Endothelial cell of umbilical vein (primary cell): ENCODE results near the gene ITGA2. TPM values are rescaled to one million over a fixed set of nuclear protein-coding genes. Genes with fewer than 3 reads are reported as not detected.

Source experiments
- BruUV-seq: library from RNA; stranded (reverse); fragments of 400-500 nt; replicated peaks from 2 replicates; lab custom pipeline; 2021; lab: Mats Ljungman, UMichigan
- CTCF ChIA-PET: fragments of 300-600, 350-600 bp; sonication (Branson Sonifier 250); formaldehyde crosslinking; loops from one replicate; lab custom pipeline; 2021; ENCODE audit warnings: antibody characterized with exemption, inconsistent platforms; lab: Charles Lee
- POLR2A ChIA-PET: fragments of 300-600, 350-600 bp; sonication (Branson Sonifier 250); formaldehyde crosslinking; loops from one replicate; lab custom pipeline; 2021; ENCODE audit warnings: antibody characterized with exemption, inconsistent platforms; lab: Charles Lee
- DNase-seq: peaks from one replicate; pipeline ENCODE4 v3.0.0-alpha.2; 2011; ENCODE audit warnings: low read depth, low spot score
- FAIRE-seq: peaks from 2 replicates; lab custom pipeline; 2011; peaks lifted over from hg19 to GRCh38; lab: Jason Lieb, UNC
- H2AFZ ChIP-seq: 2 replicates; pipeline ENCODE4 v1.6.0; 2012; ENCODE audit warnings: low read depth, low read length, control low read depth, inconsistent platforms
- H3K27ac ChIP-seq: 2 replicates; pipeline ENCODE4 v1.5.1; 2011; ENCODE audit warnings: low read depth, mild to moderate bottlenecking, control low read depth, low read length, moderate library complexity; ENCODE audit not compliant: insufficient read depth
- H3K27me3 ChIP-seq, 2 experiments: 2 replicates each; pipeline versions ENCODE4 v1.6.0 to v1.6.1; 2011; ENCODE audit warnings: low read length in 2 of 2, mixed read lengths in 1 of 2; ENCODE audit not compliant: control insufficient read depth in 2 of 2, insufficient read depth in 2 of 2
- H3K36me3 ChIP-seq, 2 experiments: 2 replicates in 1 of 2; 3 replicates in 1 of 2; pipeline ENCODE4 v1.5.1; 2011; ENCODE audit warnings: low read length in 2 of 2, mild to moderate bottlenecking in 1 of 2, moderate library complexity in 1 of 2; ENCODE audit not compliant: control insufficient read depth in 2 of 2, insufficient read depth in 2 of 2; ENCODE audit errors: extremely low read depth in 1 of 2
- H3K4me1 ChIP-seq: 3 replicates; pipeline ENCODE4 v1.5.1; 2011; ENCODE audit warnings: mild to moderate bottlenecking, low read length; ENCODE audit not compliant: control insufficient read depth, insufficient read depth; ENCODE audit errors: extremely low read depth
- H3K4me2 ChIP-seq: 2 replicates; pipeline ENCODE4 v1.6.1; 2011; ENCODE audit warnings: low read length, control low read depth, mixed read lengths; ENCODE audit not compliant: insufficient read depth
- H3K4me3 ChIP-seq, 3 experiments: fragments of 200-600 bp in 1 of 3; sonication (generic), shearing (Covaris generic) in 1 of 3; replicated peaks in 1 of 3; 2 replicates each; pipeline ENCODE4 v1.5.1; 2011 to 2016; ENCODE audit warnings: control low read depth in 3 of 3, low read length in 3 of 3, mild to moderate bottlenecking in 2 of 3, inconsistent platforms in 1 of 3, low read depth in 1 of 3, moderate library complexity in 1 of 3; ENCODE audit not compliant: insufficient read depth in 1 of 3
- H3K79me2 ChIP-seq: 2 replicates; pipeline ENCODE4 v1.6.0; 2012; ENCODE audit warnings: low read length, inconsistent platforms; ENCODE audit not compliant: control insufficient read depth, insufficient read depth
- H3K9ac ChIP-seq: replicated peaks from 2 replicates; pipeline ENCODE3; 2011; ENCODE audit warnings: low read length, control low read depth; ENCODE audit not compliant: insufficient read depth; ENCODE audit errors: extremely low read depth
- H3K9me1 ChIP-seq: replicated peaks from 3 replicates; pipeline ENCODE4 v1.6.0; 2011; ENCODE audit warnings: mild to moderate bottlenecking, low read length; ENCODE audit not compliant: control insufficient read depth, insufficient read depth; ENCODE audit errors: extremely low read depth
- H3K9me3 ChIP-seq: replicated peaks from 2 replicates; pipeline ENCODE4 v1.5.1; 2012; ENCODE audit warnings: low read length, inconsistent platforms; ENCODE audit not compliant: control insufficient read depth, insufficient read depth
- H4K20me1 ChIP-seq: replicated peaks from 2 replicates; pipeline ENCODE3; 2011; ENCODE audit warnings: mild to moderate bottlenecking, low read length; ENCODE audit not compliant: control insufficient read depth, insufficient read depth; ENCODE audit errors: extremely low read depth
- EZH2 ChIP-seq: IDR thresholded peaks from 2 replicates; pipeline ENCODE4 v1.6.1; 2012; ENCODE audit warnings: borderline replicate concordance, low read depth, mild to moderate bottlenecking, moderate library complexity, low read length, inconsistent platforms; ENCODE audit not compliant: severe bottlenecking
- FOS ChIP-seq: IDR thresholded peaks from 2 replicates; pipeline ENCODE4 v1.6.1; 2011; ENCODE audit warnings: mild to moderate bottlenecking, low read length, moderate library complexity, borderline replicate concordance; ENCODE audit not compliant: insufficient read depth
- GATA2 ChIP-seq: IDR thresholded peaks from 2 replicates; pipeline ENCODE4 v1.7.0; 2011; ENCODE audit warnings: low read depth, mild to moderate bottlenecking, moderate library complexity, mixed read lengths, low read length; ENCODE audit not compliant: insufficient read length, insufficient read depth
- POLR2AphosphoS5 ChIP-seq: IDR thresholded peaks from 2 replicates; pipeline ENCODE4 v1.6.1; 2012; ENCODE audit warnings: low read depth, mild to moderate bottlenecking, control low read depth, low read length, moderate library complexity; ENCODE audit not compliant: insufficient read depth
- dilution Hi-C: fragments of 300-500 bp; cut with MboI; formaldehyde crosslinking; loops from one replicate; pipeline ENCODE4 v1.15.0; 2019; ENCODE audit warnings: low sequenced_read_pairs; ENCODE audit not compliant: extremely low pct_ligation_motif_present
- intact Hi-C: fragments of 100-400 bp; cut with micrococcal nuclease; formaldehyde crosslinking; loops from one replicate; pipeline ENCODE4 v1.10.0; 2022
- polyA plus RNA-seq, 4 experiments: library from polyadenylated mRNA; depleted of rRNA in 3 of 4; stranded (reverse) in 3 of 4; unstranded in 1 of 4; fragments of >200 nt; gene quantifications; 2 replicates each; pipeline versions ENCODE4 v1.2.1 to v1.2.3, GENCODE V29; 2011 to 2012; ENCODE audit warnings: missing spikeins in 1 of 4
- total RNA-seq: library from RNA; stranded (reverse); gene quantifications from 2 replicates; pipeline ENCODE4 v1.2.3, GENCODE V29; 2021
- TF ChIP-seq, protein P1 (sequence below), 2 donors: IDR thresholded peaks; 1 replicate in 1 of 2; 2 replicates in 1 of 2; pipeline ENCODE4 v1.5.1; 2011; ENCODE audit warnings: low read length in 2 of 2, mild to moderate bottlenecking in 2 of 2, moderate library complexity in 2 of 2, control low read depth in 1 of 2, inconsistent platforms in 1 of 2, low read depth in 1 of 2; ENCODE audit not compliant: insufficient read depth in 1 of 2; ENCODE audit errors: extremely low read depth in 1 of 2
- TF ChIP-seq, protein P2 (sequence below): IDR thresholded peaks from 2 replicates; pipeline ENCODE4 v1.6.1; 2011; ENCODE audit not compliant: insufficient read depth, insufficient read length

Gene ITGA2
- total and polyA plus RNA-seq, 2 donors (not counting 3 experiments of a cell fraction or from before 2014, with no cell fraction given), result 11.2 to 62.3 TPM

DNA sequence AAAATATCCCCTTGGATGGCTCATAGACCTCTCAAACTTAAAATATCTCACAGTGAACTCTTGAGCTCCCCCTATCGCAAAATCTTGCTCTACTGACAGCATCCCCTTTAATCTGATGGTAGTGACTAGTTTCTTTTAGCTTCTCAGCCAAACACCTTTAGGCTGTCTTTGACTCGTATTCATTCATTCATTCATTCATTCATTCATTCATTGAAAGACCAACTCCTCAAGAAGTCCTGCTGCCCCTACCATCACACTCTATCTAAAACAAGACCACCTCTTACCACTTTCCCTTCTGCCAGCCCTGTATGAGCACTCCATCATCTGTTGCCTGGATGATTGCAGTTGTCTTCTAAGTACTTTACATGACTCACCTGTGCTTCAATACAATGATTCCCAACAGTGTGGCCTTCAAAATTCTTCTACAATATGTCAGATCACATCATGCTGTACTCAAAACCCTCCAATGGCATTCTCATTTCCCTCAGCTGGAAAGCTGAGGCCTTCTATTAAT is 46.8 kb downstream of the ITGA2 start:
- Histone ChIP-seq H3K27me3 (no peaks in the 10 kb centered on the region), H3K9ac (no peak overlapping the region), H3K27ac (no peak overlapping the region), H2AFZ (no peak overlapping the region), H3K9me3 (no peaks in the 10 kb centered on the region), H3K4me3 (no peak overlapping the region), H3K4me1 (peaks cover 52% of the 10 kb centered on the region), H3K79me2 (peaks cover 70% of the 10 kb centered on the region), H3K36me3 (no peaks in the 10 kb centered on the region), H3K9me1 (no peaks in the 10 kb centered on the region), H3K4me2 (no peak overlapping the region), H4K20me1 (no peaks in the 10 kb centered on the region)
- ChIA-PET POLR2A (no interaction called here), CTCF (interaction anchor here (0.6 to 2.7 kb wide), 34 partner anchors 8 to 99 kb away, joined by 3 to 46 read pairs (median 5); partner anchors contain the start of gene ITGA2)
- peak; percentile 4 for FAIRE-seq
- DNase-seq, result peak; percentile 28
- intact Hi-C loops (no loop called here), dilution Hi-C loops (no loop called here)
- no TSS peak for BruUV-seq
- TF ChIP-seq FOS (no peak), GATA2 (no peak), POLR2AphosphoS5 (no peak), EZH2 (no peak)
- TF ChIP-seq, protein P1, sequence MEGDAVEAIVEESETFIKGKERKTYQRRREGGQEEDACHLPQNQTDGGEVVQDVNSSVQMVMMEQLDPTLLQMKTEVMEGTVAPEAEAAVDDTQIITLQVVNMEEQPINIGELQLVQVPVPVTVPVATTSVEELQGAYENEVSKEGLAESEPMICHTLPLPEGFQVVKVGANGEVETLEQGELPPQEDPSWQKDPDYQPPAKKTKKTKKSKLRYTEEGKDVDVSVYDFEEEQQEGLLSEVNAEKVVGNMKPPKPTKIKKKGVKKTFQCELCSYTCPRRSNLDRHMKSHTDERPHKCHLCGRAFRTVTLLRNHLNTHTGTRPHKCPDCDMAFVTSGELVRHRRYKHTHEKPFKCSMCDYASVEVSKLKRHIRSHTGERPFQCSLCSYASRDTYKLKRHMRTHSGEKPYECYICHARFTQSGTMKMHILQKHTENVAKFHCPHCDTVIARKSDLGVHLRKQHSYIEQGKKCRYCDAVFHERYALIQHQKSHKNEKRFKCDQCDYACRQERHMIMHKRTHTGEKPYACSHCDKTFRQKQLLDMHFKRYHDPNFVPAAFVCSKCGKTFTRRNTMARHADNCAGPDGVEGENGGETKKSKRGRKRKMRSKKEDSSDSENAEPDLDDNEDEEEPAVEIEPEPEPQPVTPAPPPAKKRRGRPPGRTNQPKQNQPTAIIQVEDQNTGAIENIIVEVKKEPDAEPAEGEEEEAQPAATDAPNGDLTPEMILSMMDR (IDR thresholded peaks at IDR 0.05; ENCODE audit: extremely low read depth in 1 of 2, insufficient read depth in 1 of 2, low read depth in 1 of 2, low read length in 2 of 2), result peak; percentile 20 to 31
- TF ChIP-seq, protein P2, sequence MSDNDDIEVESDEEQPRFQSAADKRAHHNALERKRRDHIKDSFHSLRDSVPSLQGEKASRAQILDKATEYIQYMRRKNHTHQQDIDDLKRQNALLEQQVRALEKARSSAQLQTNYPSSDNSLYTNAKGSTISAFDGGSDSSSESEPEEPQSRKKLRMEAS, result no peak
